SU-DHL-6 (cell line): Measurements from ENCODE around the gene TAOK2.

ENCODE experiments used
- EZH2phosphoT487 ChIP-seq: fragments of 200-600 bp; sonication (generic), shearing (Covaris generic); conservative IDR thresholded peaks from 2 replicates; pipeline ENCODE4 v1.6.1; 2018; ENCODE audit warnings: mild to moderate bottlenecking, antibody characterized with exemption, low read length, moderate library complexity, mixed read lengths
- TF ChIP-seq, protein P1 (sequence below): fragments of 200-600 bp; sonication (generic); IDR thresholded peaks from one replicate; pipeline ENCODE4 v1.5.1; 2017; ENCODE audit warnings: antibody characterized with exemption, mild to moderate bottlenecking, low read length, moderate library complexity; ENCODE audit not compliant: insufficient read depth, poor library complexity, severe bottlenecking

DNA sequence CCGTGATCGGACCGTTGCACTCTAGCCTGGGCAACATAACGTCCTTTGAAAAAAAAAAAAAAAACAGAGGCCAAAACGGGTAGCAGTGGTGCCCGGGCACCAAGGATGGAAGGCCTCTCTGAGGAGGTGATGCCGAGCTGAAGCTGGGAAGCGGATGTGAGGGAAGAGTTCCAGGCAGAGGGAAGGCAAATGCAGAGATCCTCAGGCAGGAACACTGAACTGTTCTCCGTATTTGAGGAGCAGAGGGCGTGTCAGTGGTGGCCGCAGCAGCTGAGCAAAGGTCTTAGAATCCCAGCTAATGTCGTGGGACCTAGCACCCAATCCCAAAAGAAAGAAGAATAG lies 47.0 kb upstream of the TAOK2 start:
- TF ChIP-seq, protein P1, sequence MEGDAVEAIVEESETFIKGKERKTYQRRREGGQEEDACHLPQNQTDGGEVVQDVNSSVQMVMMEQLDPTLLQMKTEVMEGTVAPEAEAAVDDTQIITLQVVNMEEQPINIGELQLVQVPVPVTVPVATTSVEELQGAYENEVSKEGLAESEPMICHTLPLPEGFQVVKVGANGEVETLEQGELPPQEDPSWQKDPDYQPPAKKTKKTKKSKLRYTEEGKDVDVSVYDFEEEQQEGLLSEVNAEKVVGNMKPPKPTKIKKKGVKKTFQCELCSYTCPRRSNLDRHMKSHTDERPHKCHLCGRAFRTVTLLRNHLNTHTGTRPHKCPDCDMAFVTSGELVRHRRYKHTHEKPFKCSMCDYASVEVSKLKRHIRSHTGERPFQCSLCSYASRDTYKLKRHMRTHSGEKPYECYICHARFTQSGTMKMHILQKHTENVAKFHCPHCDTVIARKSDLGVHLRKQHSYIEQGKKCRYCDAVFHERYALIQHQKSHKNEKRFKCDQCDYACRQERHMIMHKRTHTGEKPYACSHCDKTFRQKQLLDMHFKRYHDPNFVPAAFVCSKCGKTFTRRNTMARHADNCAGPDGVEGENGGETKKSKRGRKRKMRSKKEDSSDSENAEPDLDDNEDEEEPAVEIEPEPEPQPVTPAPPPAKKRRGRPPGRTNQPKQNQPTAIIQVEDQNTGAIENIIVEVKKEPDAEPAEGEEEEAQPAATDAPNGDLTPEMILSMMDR, result no peak
- TF ChIP-seq EZH2phosphoT487, result no peak
